HepG2 (cell line): ENCODE data around the gene CNEP1R1. TPM values are rescaled to one million over a fixed set of nuclear protein-coding genes. Genes with fewer than 3 reads are reported as not detected.

Experiments used
- ARHGAP35 ChIP-seq: sonication (generic); formaldehyde crosslinking; IDR thresholded peaks from 2 replicates; pipeline ENCODE4 v1.9.0; 2022; ENCODE audit warnings: mild to moderate bottlenecking, inconsistent platforms, moderate library complexity, missing genetic modification reagents, borderline replicate concordance
- ATF5 ChIP-seq: sonication (generic); formaldehyde crosslinking; IDR thresholded peaks from 2 replicates; pipeline ENCODE4 v1.4.0; 2020; ENCODE audit warnings: mild to moderate bottlenecking, low read depth, missing genetic modification reagents
- ATF7 ChIP-seq, 2 experiments: fragments of 450-650 bp in 1 of 2; sonication (generic) in 1 of 2; formaldehyde crosslinking in 1 of 2; IDR thresholded peaks; 2 replicates each; pipeline versions ENCODE4 v1.4.0 to v1.6.1; 2016 to 2020; ENCODE audit warnings: antibody characterized with exemption in 1 of 2, mild to moderate bottlenecking in 1 of 2, missing genetic modification reagents in 1 of 2
- CEBPG ChIP-seq: IDR thresholded peaks from 2 replicates; pipeline ENCODE4 v1.6.1; 2016
- CENPX ChIP-seq: sonication (generic); formaldehyde crosslinking; IDR thresholded peaks from 2 replicates; pipeline ENCODE4 v1.9.0; 2021; ENCODE audit warnings: mild to moderate bottlenecking, missing genetic modification reagents, moderate library complexity
- DR1 ChIP-seq: sonication (generic); formaldehyde crosslinking; IDR thresholded peaks from 2 replicates; pipeline ENCODE4 v1.8.0; 2021; ENCODE audit warnings: mild to moderate bottlenecking, missing genetic modification reagents, inconsistent platforms
- EZH2 ChIP-seq: conservative IDR thresholded peaks from 2 replicates; pipeline ENCODE4 v1.6.1; 2012; ENCODE audit warnings: mild to moderate bottlenecking, low read depth, low read length, moderate library complexity
- GATAD2A ChIP-seq: IDR thresholded peaks from 2 replicates; pipeline ENCODE4 v1.6.1; 2016
- HMGA1 ChIP-seq: sonication (generic); formaldehyde crosslinking; conservative IDR thresholded peaks from 2 replicates; pipeline ENCODE4 v1.4.0; 2020; ENCODE audit warnings: missing genetic modification reagents
- ISX ChIP-seq: sonication (generic); formaldehyde crosslinking; conservative IDR thresholded peaks from 2 replicates; pipeline ENCODE4 v1.5.0; 2020; ENCODE audit warnings: missing genetic modification reagents
- JUND ChIP-seq: sonication (generic); formaldehyde crosslinking; IDR thresholded peaks from 2 replicates; pipeline ENCODE4 v1.8.0; 2022; ENCODE audit warnings: mild to moderate bottlenecking, missing genetic modification reagents
- NFKBIZ ChIP-seq: IDR thresholded peaks from 2 replicates; pipeline ENCODE4 v1.6.1; 2018; ENCODE audit warnings: missing genetic modification reagents, missing compliant biosample characterization
- NR2C2 ChIP-seq: sonication (generic); formaldehyde crosslinking; IDR thresholded peaks from 2 replicates; pipeline ENCODE4 v1.4.0; 2020; ENCODE audit warnings: missing genetic modification reagents, mild to moderate bottlenecking, moderate library complexity, borderline replicate concordance
- PPARG ChIP-seq: conservative IDR thresholded peaks from 2 replicates; pipeline ENCODE4 v1.6.1; 2016; ENCODE audit warnings: missing biosample characterization, missing genetic modification reagents
- RXRB ChIP-seq: IDR thresholded peaks from 2 replicates; pipeline ENCODE4 v1.6.1; 2016; ENCODE audit warnings: borderline replicate concordance, missing genetic modification reagents, missing compliant biosample characterization
- SAP130 ChIP-seq: IDR thresholded peaks from 2 replicates; pipeline ENCODE4 v1.6.1; 2016; ENCODE audit warnings: low read depth
- SP140L ChIP-seq: sonication (generic); formaldehyde crosslinking; IDR thresholded peaks from 2 replicates; pipeline ENCODE4 v1.4.0; 2020; ENCODE audit warnings: missing genetic modification reagents, borderline replicate concordance
- TAF1 ChIP-seq: sonication (generic); formaldehyde crosslinking; IDR thresholded peaks from 2 replicates; pipeline ENCODE4 v1.4.0; 2020; ENCODE audit warnings: missing genetic modification reagents
- TSC22D2 ChIP-seq: sonication (generic); formaldehyde crosslinking; IDR thresholded peaks from 2 replicates; pipeline ENCODE4 v1.5.1; 2020; ENCODE audit warnings: missing genetic modification reagents, mild to moderate bottlenecking, borderline replicate concordance
- ZBTB7B ChIP-seq: sonication (generic); formaldehyde crosslinking; IDR thresholded peaks from 2 replicates; pipeline ENCODE4 v1.4.0; 2020; ENCODE audit warnings: missing genetic modification reagents
- ZC3H13 ChIP-seq: sonication (generic); formaldehyde crosslinking; IDR thresholded peaks from 2 replicates; pipeline ENCODE4 v1.8.1; 2023; ENCODE audit warnings: mild to moderate bottlenecking, missing genetic modification reagents, moderate library complexity
- ZIK1 ChIP-seq: sonication (generic); formaldehyde crosslinking; IDR thresholded peaks from 2 replicates; pipeline ENCODE4 v1.5.0; 2020; ENCODE audit warnings: mild to moderate bottlenecking, low read depth, missing genetic modification reagents, borderline replicate concordance
- ZMYM2 ChIP-seq: sonication (generic); formaldehyde crosslinking; IDR thresholded peaks from 2 replicates; pipeline ENCODE4 v1.8.0; 2022; ENCODE audit warnings: mild to moderate bottlenecking, missing genetic modification reagents
- ZNF224 ChIP-seq: sonication (generic); formaldehyde crosslinking; IDR thresholded peaks from 2 replicates; pipeline ENCODE4 v1.5.0; 2020; ENCODE audit warnings: mild to moderate bottlenecking, missing genetic modification reagents
- ZNF263 ChIP-seq: sonication (generic); formaldehyde crosslinking; IDR thresholded peaks from 2 replicates; pipeline ENCODE4 v1.4.0; 2020; ENCODE audit warnings: missing genetic modification reagents
- ZNF274 ChIP-seq: sonication (generic); formaldehyde crosslinking; IDR thresholded peaks from 2 replicates; pipeline ENCODE4 v1.5.1; 2020; ENCODE audit warnings: mild to moderate bottlenecking, missing genetic modification reagents
- ZNF296 ChIP-seq: sonication (generic); formaldehyde crosslinking; conservative IDR thresholded peaks from 2 replicates; pipeline ENCODE4 v1.5.0; 2020; ENCODE audit warnings: mild to moderate bottlenecking, missing genetic modification reagents
- ZNF451 ChIP-seq: sonication (generic); formaldehyde crosslinking; IDR thresholded peaks from 2 replicates; pipeline ENCODE4 v1.5.0; 2020; ENCODE audit warnings: mild to moderate bottlenecking, missing genetic modification reagents
- ZNF629 ChIP-seq: sonication (generic); formaldehyde crosslinking; conservative IDR thresholded peaks from 2 replicates; pipeline ENCODE4 v1.5.0; 2020; ENCODE audit warnings: missing genetic modification reagents
- polyA plus RNA-seq, 8 experiments: library from polyadenylated mRNA; depleted of rRNA in 3 of 8; stranded (reverse) in 7 of 8; unstranded in 1 of 8; fragments of >200 nt; fragmentation: Illumina TruSeq in 4 of 8; extraction: Trizol in 4 of 8; gene quantifications; 2 replicates each; pipeline versions ENCODE4 v1.2.1 to v1.2.3, GENCODE V29; 2011 to 2016; ENCODE audit warnings: low read depth in 4 of 8, missing spikeins in 1 of 8, mixed read lengths in 1 of 8; ENCODE audit not compliant: insufficient read depth in 1 of 8
- total RNA-seq, 5 experiments: library from RNA; depleted of rRNA; stranded (reverse); fragments of >200 nt; fragmentation: Illumina TruSeq; extraction: Trizol; gene quantifications; 2 replicates each; pipeline ENCODE4 v1.2.3, GENCODE V29; 2016; ENCODE audit warnings: low read depth in 1 of 5
- TF ChIP-seq, protein P1 (sequence below): sonication (generic); formaldehyde crosslinking; IDR thresholded peaks from 2 replicates; pipeline ENCODE4 v1.4.0; 2020; ENCODE audit warnings: missing genetic modification reagents
- TF ChIP-seq, protein P2 (sequence below): sonication (generic); formaldehyde crosslinking; IDR thresholded peaks from 2 replicates; pipeline ENCODE4 v1.4.0; 2020; ENCODE audit warnings: missing genetic modification reagents, mild to moderate bottlenecking, borderline replicate concordance
- TF ChIP-seq, protein P3 (sequence below): sonication (generic); formaldehyde crosslinking; IDR thresholded peaks from 2 replicates; pipeline ENCODE4 v1.8.0; 2022; ENCODE audit warnings: missing genetic modification reagents, mild to moderate bottlenecking, borderline replicate concordance

The CNEP1R1 gene
- total and polyA plus RNA-seq, 2 of the 13 experiments (the other 11 are each of a cell fraction or from before 2014, with no cell fraction given), result 23.6 to 26.8 TPM

DNA sequence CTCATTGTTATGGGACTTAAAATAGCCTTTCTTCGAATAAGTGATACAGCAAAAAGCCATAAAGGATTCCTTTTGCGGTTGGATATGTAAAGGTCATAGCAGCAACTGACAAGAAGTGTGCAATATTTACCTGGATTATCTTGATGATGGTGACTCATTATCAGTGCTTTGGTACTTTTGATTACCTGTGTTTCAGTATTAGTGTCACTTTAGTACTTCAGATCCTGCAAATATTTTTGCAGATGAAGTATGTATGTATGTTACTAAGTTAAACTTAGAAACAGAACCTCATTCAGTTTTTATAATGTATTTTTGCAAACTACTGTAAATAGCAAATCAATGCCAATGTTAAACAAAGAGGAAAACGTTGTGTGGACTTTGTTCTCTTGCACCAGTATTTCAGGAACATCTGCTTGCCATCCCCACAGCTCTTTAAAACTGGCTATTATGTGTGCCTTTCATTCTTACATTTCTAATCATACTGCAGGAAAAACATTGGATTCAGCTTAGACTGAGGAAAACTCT lies 10.5 kb downstream of the CNEP1R1 start (continued):
- no peak for TF ChIP-seq DR1 (CRISPR knock-in tag)
- TF ChIP-seq GATAD2A (CRISPR knock-in tag), result peak; percentile 94
- TF ChIP-seq ZMYM2 (CRISPR knock-in tag), result no peak
- TF ChIP-seq, protein P1, sequence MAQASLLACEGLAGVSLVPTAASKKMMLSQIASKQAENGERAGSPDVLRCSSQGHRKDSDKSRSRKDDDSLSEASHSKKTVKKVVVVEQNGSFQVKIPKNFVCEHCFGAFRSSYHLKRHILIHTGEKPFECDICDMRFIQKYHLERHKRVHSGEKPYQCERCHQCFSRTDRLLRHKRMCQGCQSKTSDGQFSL (CRISPR knock-in tag), result no peak
- TF ChIP-seq ZNF263 (CRISPR knock-in tag), result no peak
- peak; percentile 51 for TF ChIP-seq RXRB (CRISPR knock-in tag)
- 0 out of 2 replicates have a peak, but pooled peaks have one; percentile 20 for TF ChIP-seq ZNF629 (CRISPR knock-in tag)
- TF ChIP-seq, protein P2, sequence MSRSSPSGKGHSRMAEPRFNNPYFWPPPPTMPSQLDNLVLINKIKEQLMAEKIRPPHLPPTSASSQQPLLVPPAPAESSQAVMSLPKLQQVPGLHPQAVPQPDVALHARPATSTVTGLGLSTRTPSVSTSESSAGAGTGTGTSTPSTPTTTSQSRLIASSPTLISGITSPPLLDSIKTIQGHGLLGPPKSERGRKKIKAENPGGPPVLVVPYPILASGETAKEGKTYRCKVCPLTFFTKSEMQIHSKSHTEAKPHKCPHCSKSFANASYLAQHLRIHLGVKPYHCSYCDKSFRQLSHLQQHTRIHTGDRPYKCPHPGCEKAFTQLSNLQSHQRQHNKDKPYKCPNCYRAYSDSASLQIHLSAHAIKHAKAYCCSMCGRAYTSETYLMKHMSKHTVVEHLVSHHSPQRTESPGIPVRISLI (CRISPR knock-in tag), result no peak
- no peak for TF ChIP-seq SP140L (CRISPR knock-in tag)
- TF ChIP-seq JUND (CRISPR knock-in tag), result peak; percentile 89
- TF ChIP-seq ATF5 (CRISPR knock-in tag), result no peak
- TF ChIP-seq ZNF224 (CRISPR knock-in tag), result no peak
- no peak for TF ChIP-seq CENPX (CRISPR knock-in tag)
- peak; percentile 93 for TF ChIP-seq CEBPG
- TF ChIP-seq ZNF296 (CRISPR knock-in tag), result no peak
- TF ChIP-seq ATF7 (IDR thresholded peaks at IDR 0.05), result peak; percentile 38
- no peak; the same call in 1 of the 2 replicates for TF ChIP-seq ATF7 (CRISPR knock-in tag; IDR thresholded peaks at IDR 0.05)
- no peak for TF ChIP-seq TSC22D2 (CRISPR knock-in tag)
- TF ChIP-seq ZC3H13 (CRISPR knock-in tag), result no peak
- no peak for TF ChIP-seq ZNF274 (CRISPR knock-in tag)
- no peak for TF ChIP-seq HMGA1 (CRISPR knock-in tag)
- TF ChIP-seq NFKBIZ, result peak; percentile 57
- TF ChIP-seq NR2C2 (CRISPR knock-in tag), result peak; percentile 72
- TF ChIP-seq ARHGAP35, result no peak
- TF ChIP-seq, protein P3, sequence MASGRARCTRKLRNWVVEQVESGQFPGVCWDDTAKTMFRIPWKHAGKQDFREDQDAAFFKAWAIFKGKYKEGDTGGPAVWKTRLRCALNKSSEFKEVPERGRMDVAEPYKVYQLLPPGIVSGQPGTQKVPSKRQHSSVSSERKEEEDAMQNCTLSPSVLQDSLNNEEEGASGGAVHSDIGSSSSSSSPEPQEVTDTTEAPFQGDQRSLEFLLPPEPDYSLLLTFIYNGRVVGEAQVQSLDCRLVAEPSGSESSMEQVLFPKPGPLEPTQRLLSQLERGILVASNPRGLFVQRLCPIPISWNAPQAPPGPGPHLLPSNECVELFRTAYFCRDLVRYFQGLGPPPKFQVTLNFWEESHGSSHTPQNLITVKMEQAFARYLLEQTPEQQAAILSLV, result no peak
- no peak for TF ChIP-seq ZIK1 (CRISPR knock-in tag)
- peak; percentile 80 for TF ChIP-seq SAP130 (CRISPR knock-in tag)
- no peak for TF ChIP-seq ISX
- TF ChIP-seq EZH2, result no peak
- TF ChIP-seq PPARG (CRISPR knock-in tag), result peak; percentile 90
- no peak for TF ChIP-seq TAF1 (CRISPR knock-in tag)
- TF ChIP-seq ZNF451 (CRISPR knock-in tag), result no peak
- no peak for TF ChIP-seq ZBTB7B (CRISPR knock-in tag)
